GM18870 (cell line): Measurements from ENCODE around the gene PRKRIP1.
"Not testable (repeated sequence)": the region's sequence is repeated elsewhere in the genome, so short reads cannot be mapped to it uniquely, and the experiment has no call there.

Experiments used
- ATAC-seq: cut with Tn5 transposase; IDR thresholded peaks from one replicate; pipeline ENCODE4 v1.9.1; 2021; ENCODE audit warnings: moderate library complexity; ENCODE audit not compliant: unreplicated experiment

The PRKRIP1 gene

DNA sequence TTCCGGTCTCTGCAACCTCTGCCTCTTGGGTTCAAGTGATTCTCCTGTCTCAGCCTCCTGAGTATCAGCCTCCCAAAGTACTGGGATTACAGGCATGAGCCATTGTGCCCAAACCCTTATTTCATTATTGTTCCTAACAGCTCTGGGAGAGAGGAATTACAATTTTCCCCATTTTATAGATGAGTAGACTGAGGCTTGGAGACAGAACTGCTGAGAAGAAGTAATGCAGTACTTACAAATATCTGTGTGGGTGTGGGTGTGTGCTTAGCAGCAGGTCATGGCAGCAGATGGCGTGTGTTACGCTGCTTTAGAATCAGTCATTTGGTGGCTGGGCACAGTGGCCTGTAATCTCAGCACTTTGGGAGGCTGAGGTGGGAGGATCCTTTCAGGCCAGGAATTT, 7.4 kb downstream of the PRKRIP1 start:
- no peak for ATAC-seq

DNA sequence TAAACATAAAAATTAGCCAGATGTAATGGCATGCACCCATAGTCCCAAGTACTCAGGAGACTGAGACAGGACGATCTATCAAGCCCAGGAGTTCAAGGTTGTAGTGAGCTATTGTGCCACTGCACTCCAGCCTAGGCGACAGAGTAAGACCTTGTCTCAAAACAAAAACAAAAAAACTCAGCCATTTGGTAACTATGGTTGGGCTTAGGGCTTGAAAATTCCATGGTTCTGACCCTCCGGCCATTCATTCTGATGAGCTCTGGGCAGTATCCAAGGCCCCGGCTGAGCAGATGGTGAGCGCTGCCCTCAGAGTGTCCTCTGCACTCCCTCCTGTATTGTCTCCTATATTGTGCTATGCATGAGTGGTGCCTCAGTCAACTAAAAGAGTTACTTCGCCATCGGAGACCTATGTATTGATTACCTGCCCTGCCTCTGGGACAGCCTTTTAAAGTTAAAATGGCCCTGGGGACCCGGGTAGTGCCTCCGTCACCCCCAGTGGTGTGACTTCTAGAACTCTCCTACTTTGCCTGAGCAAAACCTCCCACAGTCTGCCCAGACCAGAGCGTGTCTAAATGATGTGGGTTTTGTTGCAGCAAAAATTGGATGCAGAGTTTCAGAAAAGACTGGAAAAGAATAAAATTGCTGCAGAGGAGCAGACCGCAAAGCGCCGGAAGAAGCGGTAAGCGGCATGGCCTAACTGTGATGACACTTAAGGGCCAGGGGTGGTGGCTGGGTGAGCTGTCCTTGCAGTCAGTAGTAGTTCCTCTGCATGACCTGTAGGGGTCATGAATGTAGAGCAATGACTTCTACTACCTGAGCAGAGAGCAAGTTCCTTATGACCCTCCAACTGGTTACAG, 8.1 kb downstream of the PRKRIP1 start:
- peak; percentile 69 for ATAC-seq

DNA sequence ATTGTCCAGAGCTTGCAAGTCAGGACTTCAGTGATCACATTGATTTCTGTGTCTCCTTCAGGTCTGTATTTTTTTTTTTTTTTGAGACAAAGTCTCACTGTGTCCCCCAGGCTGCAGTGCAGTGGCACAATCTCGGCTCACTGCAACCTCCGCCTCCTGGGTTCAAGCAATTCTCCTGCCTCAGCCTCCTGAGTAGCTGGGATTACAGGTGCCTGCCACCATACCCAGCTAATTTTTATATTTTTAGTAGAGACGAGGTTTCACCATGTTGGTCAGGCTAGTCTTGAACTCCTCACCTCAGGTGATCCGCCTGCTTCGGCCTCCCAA, 8.7 kb downstream of the PRKRIP1 start:
- ATAC-seq = not testable (repeated sequence)

DNA sequence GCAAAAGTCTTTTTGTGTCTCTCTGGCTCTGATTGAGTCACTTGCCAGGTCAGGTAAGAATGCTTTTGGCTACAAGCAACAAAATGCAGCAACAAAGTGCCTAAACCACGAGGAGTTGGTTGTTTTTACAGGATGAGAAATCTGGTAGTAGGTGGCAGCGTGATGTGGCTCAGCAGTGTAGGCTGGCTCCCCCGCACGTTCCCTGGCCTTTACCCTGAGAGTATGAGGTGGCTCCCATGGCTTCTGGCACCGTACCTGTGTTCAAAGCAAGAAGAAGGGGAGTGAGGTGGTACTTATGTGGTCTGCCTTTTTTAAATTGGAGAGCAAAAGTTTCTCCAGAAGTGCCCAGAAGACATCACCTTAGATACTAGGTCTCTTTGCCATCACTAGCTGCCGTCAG, 11.7 kb downstream of the PRKRIP1 start:
- no peak for ATAC-seq

DNA sequence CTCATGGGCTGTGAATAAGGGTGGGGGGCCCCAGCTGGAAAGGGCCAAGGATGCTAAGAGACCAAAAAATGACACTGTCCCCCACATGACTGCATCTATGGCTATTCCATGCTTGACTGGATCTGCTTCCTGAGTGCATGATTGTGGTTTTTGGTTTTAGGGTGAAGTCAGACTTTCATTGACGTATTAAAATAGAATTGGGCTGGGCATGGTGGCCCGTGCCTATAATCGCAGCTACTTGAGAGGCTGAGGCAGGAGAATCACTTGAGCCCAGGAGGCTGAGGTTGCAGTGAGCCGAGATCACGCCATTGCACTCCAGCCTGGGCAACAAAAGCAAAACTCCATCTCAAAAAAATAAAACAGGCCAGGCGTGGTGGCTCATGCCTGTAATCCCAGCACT, 12.4 kb downstream of the PRKRIP1 start:
- peak; percentile 69 for ATAC-seq

DNA sequence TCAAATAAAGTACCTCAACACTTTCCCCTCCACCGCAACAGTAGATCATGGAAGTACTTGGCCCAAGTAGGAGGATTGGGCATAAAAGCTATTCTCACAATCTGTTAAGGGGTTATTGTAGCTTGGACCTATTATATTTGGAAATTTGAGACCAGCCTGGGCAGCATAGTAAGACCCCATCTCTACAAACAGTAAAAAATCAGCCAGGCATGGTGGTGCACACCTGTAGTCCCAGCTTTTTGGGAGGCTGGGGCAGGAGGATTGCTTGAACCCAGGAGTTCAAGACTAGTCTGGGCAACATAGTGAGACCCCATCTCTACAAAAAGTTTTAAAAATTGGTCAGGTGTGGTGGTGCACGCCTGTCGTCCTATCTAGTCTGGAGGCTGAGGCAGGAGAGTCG, 13.2 kb downstream of the PRKRIP1 start:
- ATAC-seq = no peak

DNA sequence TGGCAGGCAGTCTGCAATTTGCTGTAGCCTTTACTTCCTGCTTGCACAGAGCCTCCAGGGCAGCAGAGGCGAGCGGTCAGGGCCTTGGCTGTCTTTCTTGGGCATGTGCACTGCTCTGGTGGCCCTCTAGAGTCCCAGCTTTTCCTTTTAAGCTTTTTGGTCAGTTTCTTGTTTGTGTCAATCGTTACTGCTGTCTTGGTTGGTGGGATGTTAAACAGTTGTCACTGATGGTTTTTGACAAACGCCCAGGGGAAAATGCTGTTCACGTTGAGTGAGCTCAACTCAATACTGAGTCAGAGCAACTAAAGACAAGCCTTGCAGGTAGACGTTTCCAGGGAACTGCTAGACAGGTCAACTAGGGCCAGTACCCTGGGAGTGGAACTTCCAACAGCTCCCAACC, 14.0 kb downstream of the PRKRIP1 start:
- ATAC-seq = no peak

DNA sequence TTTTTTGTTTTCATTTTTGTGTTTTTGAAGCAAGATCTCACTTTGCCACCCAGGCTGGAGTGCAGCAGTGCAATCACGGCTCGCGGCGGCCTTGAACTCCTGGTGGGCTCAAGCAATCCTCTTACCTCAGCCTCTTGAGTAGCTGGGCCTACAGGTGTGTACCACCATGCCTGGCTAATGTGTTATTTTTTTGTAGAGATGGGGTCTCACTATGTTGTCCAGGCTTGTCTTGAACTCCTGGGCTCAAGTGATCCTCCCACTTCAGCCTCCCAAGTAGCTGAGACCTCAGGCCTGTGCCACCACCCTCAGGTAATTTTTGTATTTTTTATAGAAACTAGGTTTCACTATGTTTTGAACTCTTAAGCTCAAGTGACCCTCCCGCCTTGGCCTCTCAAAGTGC, 14.8 kb downstream of the PRKRIP1 start:
- no peak for ATAC-seq

DNA sequence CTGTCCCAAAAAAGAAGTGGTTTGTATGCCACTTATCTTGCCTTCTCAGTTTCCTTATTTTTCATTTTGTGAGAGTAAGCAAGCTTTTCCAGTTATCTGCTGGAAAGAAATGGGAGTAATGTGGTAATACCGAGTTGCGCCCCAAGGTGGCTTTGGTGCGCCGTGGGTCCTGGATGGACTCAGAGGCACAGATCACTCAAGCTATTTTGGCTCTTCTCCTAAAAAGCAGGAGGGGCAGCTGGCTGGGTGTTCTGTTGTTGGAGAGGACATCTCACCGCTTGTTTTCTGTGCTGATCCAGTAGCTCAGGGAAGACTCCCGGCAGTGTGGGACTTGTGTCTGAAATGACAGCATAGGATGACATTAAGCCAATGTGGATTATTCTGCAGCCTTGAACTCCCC, 16.4 kb downstream of the PRKRIP1 start:
- ATAC-seq = no peak

DNA sequence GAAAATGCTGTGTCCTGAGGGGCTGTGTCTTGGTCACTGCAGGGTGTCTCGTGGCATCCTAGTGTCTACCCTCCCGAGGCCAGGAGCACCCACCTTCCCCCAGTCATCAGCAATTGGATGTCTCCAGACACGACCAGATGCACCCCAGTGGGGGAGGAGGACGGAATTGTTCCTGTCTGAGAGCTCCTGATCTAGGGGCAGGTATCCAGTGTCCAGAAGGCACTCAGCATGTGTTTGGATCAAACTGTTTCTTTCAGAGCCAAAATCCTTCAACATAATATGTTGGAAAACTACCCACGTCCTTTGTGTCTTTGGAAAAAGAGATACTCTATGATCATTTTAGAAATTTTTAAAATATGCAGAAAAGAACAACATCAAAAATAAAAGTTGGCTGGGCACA, 16.9 kb downstream of the PRKRIP1 start:
- ATAC-seq = no peak

DNA sequence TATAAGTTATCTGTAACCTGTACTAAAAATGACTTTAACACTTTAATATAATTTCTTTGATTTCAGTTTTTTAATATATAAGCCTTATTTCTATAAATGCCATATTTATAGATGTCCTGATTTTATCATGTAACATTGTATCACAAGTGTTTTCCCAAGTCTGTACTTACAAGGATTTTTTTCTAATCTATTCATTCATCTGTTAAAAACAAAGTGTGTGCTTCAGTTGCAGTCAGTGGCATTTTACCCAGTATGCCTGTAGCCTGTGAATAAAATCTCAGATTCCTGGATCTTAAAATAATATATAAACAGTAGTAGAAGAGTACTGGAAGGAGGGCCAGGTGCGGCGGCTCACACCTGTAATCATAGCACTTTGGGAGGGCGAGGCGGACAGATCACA, 17.4 kb downstream of the PRKRIP1 start:
- ATAC-seq = no peak

DNA sequence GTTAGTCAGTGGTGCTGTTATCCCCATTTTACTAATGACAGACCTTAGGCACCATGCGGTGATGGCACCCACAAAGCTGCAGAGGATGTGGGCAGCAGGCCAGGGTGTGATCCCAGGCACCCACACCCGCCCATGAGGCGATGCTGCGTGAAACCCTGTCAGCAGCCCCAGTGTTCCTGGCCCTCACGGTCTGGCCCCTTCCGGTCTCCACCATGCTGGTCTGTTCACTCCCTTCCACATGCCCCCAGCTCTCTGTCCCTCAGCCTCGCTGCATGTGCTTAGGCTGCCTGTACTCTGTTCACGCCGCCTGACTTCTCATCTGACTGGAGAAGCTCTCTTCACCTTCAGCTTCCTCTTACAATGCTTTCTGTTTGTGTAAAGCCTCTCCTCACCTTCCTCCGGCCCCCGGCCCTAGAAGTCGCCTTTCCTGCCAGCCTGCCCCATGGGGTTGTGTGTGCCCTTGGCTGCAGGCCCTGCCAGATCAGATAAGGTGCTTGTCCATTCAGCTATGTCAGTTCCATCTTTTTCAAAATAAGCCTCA, 19.6 kb downstream of the PRKRIP1 start:
- ATAC-seq = no peak

DNA sequence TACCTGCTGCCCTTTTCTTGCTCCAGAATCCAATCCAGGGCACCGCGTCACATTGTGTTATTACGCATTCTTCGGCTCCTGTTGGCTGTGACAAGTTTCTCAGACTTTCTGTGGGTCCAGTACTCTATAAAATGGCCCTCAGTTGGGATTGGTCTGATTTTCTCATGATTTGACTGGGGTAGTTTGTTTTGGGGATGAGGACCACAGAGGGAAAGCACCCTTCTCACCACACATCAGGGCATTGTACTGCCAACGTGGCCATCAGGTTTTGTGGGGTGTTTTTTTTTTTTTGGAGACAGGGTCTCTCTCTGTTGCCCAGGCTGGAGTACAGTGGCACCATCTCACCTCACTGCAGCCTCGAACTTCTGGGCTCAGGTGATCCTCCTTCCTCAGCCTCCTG, 20.2 kb downstream of the PRKRIP1 start:
- ATAC-seq = no peak

DNA sequence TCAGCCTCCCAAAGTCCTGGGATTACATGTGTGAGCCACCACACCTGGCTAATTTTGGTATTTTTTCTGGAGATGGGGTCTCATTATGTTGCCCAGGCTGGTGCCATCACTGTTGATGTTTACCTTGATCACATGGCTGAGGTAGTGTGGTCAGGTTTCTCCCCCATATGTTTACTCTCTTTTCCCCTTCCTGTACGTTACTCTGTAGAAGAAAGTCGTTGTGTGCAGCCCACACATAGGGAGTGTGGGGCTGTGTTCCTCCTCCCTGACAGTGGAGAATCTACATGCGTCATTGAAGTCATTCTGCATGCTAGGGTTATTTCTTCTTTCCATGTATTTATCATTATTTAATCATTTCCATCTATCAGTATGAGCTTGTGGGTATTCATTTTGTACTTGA, 20.9 kb downstream of the PRKRIP1 start:
- no peak for ATAC-seq

DNA sequence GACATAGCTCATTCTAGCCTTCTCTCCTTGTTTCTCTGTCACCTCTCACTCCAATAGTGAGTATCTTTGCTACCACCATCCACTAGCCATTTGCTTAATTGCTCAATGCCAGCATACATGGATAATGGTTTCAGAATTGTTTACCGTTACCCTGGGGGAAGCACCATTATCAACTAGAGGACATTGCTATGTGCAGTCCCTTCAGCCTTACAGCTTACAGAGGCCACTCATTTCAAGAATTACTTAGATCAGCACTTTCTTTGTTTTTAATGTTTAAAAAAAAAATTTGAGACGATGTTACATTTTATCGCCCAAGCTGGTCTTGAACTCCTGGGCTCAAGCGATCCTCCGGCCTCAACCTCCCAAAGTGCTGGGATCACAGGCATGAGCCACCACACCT, 22.4 kb downstream of the PRKRIP1 start:
- ATAC-seq = no peak

DNA sequence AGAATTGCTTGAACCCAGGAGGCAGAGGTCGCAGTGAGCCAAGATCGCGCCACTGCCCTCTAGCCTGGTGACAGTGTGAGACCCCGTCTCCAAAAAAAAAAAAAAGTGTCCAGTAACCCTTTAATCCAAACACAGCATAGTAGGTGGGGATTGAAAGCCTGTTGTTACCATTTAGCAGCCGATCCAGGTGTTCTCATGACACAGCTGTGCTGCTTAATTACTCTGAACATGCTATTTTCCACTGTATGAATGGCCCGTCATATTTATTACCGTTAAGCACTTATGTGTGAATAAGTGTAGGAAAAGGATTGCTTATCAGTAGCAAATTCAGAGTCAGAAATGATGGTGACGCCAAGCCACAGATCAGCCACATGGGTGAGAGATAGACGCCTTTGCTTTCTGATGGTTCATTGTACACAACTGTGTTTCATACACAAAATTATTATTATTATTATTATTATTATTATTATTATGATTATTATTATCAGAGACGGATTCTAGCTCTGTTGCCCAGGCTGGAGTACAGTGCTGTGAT, 25.6 kb downstream of the PRKRIP1 start:
- no peak for ATAC-seq

DNA sequence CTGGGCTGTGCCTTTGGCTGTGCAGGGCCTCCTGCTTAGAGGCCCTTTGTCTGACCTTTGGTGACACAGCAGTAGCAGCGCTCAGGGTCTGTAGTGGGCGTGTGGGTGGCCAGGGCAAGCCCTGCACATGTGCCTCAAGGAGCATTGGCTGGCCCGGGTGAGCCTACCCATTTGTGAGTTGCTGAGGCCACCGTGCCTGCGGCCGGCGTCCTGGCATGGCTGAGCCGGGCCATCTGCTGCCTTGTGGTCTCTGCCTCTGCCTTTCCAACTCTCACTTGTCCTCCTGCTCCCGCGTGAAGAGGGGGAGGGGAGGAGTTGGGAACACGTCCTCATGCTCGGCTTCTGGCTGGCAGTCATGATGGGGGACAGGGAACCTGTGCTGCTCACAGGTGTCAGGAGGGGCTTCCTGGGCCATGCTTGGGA, 28.0 kb downstream of the PRKRIP1 start:
- no peak for ATAC-seq

DNA sequence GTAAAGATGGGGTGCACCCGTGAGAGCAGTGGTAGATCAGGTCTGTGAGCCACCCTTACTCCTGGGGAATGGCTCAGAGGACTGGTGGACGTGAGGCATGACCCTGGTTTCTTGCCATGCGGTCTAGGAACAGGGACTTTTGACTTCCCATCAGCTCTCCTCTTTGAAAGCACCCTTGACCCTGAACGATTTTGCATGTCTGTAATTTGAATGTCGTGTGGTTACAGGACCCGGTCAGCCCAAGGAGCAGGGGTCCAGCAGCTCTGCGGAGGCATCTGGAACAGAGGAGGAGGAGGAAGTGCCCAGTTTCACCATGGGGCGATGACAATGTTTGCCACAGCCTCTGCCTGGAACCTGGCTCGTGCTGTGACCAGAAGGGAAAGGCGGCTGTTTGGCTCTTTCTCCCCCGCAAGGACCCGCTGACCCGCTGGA, 28.6 kb downstream of the PRKRIP1 start:
- peak; percentile 45 for ATAC-seq

DNA sequence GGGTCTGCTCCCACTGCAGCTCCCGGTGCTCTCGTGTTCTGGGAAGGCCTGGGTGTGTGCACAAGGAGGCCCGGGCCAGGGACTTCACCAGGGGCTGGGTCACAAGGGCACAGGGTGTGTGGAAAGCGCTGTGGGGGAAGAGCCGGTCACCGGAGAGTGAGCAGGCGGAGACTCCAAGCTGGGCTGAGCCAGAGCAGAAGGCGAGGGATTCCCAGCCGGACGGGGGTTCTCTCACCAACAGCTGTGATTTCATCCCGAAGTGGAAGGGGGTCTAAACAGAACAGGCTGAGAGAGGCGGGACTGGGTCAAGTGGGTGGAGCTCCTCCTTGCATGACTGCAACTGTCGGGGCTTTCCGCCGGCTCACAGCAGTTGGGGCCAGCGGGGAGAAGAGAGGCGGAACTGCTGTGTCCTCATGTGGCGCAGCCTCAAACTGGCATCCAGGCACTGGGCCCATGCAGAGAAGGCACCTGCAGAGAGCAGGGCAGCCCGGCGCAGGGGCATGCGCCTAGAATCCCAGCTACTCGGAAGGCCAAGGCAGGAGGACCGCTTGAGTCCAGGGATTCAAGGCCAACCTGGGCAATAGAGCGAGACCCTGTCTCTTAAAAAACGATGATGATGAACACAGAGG, 29.6 kb downstream of the PRKRIP1 start:
- ATAC-seq = peak; percentile 43

DNA sequence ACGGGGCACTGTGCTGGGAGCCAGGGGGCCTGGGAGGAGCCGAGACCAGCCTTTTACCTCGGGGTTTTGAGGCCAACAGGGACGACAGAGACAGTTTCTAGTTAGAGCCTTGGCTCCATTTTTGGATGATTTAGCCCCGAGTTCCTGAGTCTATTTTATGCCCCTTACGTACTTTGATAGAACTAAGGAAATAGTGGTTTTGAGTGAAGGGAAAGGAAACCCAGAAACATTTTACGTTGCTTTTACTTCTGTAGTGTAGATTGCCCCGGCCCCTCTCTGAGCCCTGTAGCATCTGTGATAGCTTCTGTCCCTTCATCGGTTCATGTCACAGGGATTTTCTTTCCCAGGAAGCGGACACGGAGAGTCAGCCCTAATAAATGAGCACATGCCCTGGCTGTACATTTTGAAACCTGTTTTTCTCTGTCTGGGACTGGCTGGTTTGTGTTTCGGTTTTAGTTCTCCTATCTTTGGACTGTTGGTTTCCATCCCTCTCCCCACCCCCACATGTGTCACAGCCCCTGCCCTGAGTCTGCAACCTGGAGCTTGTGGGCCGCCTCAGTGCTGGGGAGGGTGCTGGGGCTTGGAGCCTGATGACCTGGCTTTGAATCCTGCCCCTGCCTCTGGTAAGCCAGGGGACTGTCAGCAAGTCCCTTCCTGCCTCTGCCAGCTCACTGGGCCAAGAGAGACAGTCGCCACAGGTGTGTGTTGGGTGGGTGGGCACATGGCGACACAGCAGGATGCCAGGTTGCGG, 30.3 kb downstream of the PRKRIP1 start:
- ATAC-seq = peak; percentile 43

DNA sequence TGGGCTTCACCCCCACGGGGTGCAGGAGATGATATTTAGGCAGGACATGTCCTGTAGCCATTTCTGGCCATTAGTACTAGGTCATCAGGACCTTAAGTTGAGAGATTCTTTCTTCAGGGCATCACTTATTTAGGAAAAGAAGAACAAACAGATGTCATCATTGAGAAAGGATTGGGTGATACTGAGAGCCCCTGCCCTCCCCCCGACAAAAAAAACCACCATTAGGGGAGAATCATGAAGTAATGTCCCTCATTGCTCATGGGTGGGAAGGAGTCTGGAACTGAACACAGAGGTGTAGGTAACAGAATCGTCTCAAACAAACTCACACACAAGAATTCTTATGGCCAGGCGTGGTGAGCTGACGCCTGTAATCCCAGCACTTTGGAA, 30.8 kb downstream of the PRKRIP1 start:
- no peak for ATAC-seq
